EH (cell line): ENCODE data around the gene ZBTB11.
"Not testable (repeated sequence)": the region's sequence is repeated elsewhere in the genome, so short reads cannot be mapped to it uniquely, and the experiment has no call there.

ENCODE experiments used
- DNase-seq: peaks from one replicate; pipeline ENCODE4 v3.0.0-alpha.2; 2015; ENCODE audit warnings: low read depth

Gene ZBTB11

DNA sequence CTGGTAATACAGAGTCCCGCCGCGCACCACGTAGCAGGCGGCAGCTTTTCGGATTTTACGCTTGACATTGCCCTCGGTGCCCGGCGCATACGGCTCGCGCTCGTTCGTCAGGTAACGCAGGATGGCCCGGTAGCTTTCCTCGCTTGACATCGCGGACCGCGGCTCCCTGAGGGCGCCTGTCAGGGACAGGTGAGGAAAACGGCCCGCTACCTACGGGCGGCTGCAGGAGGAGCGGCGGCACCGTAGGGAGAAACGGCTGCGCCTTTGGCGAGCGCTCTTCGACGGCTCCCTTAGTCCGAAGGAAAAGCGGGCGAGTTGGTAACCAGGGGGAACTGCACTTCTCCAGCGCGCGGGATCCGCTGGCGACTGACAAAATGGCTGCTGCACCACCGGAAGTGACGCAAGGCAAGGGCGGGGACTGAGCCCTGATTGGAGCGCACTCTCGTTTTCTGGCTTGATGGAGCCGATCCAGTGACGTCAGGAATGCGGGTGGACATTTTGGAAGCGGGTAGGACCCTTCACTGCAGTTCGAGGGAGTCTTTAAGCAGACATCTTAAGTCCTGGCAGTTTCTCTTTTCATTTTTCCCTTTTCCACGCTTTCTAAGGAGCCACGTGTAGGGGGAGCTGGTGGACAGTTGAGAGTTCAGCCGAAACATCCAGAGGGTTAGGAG is at the start of gene ZBTB11:
ZBTB11 (minus strand) TSS at position 368 of the 671 bp plus-strand sequence; CDS start at position 150, 218 bp downstream.
- DNase-seq: peak; percentile 100

- no peak for DNase-seq
Measured at GRCh38 chr3:101725890-101726275, 49.0 kb upstream of the ZBTB11 start.

DNA sequence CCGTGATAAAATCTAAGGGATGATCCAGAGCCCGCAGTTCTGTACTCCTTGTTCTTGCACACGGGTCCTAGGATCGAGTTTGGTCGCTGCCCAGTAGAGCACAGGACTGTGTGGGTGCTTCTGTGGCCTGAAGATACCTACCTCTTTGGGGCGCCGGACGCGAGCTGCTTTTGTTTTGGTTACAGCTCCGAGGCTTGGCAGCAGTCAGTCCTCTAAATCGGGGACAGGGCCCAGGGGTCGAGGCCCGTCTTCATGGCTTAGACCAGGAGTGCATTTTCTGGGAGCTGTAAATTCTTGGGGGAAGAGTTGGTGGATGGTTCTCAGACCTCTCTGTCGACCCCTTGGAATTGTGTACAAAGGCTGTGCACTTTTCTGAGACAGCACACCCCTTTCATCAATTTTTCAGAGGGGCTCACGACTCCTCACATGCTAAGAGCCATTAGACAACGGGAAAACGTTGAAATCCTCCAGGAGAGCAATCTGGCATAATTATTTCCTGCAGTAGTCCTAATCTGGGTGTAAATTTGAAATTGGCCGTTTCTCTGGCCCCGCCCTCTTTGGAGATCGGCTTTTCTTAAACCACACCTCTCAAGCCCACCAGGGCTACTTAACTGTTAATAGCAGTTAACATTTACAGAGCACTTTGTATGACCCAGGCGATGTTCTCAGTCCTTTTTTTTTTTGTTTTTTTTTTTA is 48.4 kb upstream of the ZBTB11 start:
- peak; percentile 41 for DNase-seq

GRCh38 chr3:101724329-101725193 is 47.6 kb upstream of the ZBTB11 start, which contains the start of gene CEP97:
Gene CEP97, plus strand, starts transcription at chr3:101724614. Its CDS starts 63 bp downstream, at chr3:101724677.
- peak; percentile 92 for DNase-seq

DNA sequence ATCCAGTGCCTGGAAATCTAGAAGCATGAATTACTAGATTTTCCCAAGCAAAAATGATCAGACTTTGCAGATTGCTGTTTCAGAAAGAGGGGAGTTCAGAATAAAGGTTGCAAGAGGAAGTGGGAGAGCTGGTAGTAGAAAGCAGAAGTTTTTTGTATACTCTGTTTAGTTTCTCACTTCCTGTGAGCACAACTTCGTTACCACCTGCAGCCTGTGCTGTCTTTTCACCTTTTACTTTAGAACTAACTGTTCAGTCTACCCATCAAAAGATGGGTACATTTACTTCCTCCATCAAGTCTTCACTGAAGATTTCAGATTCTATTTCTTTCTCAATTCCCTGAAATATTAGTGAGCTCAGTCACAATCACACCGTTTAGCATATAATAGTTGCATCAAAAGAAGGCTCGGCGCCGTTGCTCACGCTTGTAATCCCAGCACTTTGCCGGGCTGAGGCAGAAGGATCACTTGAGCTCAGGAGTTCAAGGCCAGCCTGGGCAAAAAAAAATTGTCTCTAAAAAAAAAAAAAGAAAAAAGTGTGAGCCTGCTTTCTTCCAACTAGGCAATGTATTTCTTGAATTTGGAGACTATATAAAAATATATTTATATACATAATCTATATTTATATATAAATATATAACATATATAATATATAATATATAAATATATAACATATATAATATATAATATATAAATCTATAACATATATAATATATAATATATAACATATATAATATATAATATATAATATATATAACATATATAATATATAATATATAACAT is 45.7 kb upstream of the ZBTB11 start:
- no peak for DNase-seq

GRCh38 chr3:101720851-101721840 is 44.2 kb upstream of the ZBTB11 start:
- peak; percentile 46 for DNase-seq

DNA sequence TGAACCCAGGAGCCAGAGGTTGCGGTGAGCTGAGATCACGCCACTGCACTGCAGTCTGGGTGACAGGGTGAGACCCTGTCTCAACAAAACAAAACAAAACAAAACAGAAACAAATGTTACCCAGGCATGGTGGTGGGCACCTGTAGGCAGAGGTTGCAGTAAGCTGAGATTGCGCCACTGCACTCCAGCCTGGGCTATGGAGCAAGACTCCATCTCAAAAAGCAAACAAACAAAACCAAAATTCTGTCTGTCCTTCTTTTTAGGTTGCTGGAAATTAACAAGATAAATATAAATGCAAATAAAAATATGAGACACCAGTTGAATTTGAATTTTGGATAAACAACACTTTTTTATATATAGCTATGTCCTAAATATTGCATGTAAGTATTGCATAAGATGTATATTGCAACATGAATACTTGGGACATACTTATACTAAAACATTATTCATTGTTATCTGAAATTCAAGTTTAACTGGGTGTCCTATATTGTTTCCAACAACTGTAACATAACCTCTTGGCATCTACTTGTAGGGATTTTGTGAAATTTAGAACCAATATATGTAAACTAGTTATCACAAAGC is 42.8 kb upstream of the ZBTB11 start:
- no peak for DNase-seq

DNA sequence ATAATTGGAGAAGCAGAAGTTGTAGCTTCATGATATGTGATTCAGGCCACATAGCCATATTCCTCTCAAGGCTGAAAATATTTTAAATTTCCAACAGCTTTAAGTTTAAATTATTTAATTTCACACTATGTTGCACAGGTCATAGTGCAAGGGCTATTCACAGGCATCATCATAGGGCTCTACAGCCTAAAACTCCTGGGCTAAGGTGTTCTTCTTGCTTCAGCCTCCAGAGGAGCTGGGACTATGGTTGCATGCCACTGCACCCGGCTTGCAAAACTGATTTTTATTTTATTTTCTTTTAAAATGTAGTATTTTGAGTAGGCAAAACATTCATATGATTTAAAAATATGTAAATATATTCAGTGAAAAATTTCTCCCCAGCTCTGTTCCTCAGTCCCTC is 41.5 kb upstream of the ZBTB11 start:
- DNase-seq: no peak

DNA sequence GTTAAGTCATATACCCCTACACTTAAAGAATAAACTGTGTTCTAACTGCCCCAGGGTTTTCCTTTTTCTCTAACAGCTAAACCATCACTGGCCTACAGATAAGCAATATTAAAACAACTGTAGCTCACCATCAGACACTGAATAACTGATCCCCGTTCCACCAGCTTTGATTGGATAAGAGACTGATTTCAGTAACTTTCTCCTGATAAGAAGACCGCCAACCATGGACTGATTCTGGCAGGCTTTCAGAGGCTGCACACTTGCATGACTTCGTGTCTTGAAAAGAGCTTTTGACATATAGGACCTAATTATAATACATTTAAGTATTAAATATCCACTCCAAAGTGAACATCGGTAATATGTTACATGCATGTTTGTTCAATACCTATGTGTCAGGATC is 32.2 kb upstream of the ZBTB11 start:
- no peak for DNase-seq

DNA sequence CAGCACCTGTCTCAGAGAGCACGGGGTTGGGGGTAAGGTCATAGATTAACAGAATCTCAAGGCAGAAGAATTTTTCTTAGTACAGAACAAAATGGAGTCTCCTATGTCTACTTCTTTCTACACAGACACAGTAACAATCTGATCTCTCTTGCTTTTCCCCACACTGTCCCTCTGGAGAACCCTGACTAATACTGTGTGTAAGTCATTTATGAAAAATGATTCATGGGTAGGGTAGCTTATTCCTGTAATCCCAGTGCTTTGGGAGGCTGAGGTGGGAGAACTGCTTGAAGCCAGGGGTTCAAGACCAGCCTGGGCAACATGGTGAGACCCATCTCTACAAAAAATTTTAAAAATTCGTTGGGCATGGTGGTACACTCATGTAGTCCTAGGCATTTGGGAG is 27.7 kb upstream of the ZBTB11 start:
- not testable (repeated sequence) for DNase-seq

GRCh38 chr3:101703169-101703568 is 26.2 kb upstream of the ZBTB11 start:
- no peak for DNase-seq

DNA sequence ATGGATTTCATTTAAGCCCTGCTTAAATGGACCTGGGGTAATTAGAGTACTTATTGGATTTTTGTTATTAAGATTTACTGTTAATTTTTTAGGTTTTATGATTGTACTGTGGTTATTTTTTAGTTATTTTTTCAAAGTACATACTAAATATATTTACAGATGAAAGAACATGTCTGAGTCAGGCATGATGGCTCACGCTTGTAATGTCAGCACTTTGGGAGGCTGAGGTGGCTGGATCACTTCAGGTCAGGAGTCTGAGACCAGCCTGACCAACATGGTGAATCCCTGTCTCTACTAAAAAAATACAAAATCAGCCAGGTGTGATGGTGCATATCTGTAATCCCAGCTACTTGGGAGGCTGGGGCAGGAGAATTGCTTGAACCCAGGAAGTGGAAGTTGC is 25.8 kb upstream of the ZBTB11 start:
- DNase-seq: no peak

DNA sequence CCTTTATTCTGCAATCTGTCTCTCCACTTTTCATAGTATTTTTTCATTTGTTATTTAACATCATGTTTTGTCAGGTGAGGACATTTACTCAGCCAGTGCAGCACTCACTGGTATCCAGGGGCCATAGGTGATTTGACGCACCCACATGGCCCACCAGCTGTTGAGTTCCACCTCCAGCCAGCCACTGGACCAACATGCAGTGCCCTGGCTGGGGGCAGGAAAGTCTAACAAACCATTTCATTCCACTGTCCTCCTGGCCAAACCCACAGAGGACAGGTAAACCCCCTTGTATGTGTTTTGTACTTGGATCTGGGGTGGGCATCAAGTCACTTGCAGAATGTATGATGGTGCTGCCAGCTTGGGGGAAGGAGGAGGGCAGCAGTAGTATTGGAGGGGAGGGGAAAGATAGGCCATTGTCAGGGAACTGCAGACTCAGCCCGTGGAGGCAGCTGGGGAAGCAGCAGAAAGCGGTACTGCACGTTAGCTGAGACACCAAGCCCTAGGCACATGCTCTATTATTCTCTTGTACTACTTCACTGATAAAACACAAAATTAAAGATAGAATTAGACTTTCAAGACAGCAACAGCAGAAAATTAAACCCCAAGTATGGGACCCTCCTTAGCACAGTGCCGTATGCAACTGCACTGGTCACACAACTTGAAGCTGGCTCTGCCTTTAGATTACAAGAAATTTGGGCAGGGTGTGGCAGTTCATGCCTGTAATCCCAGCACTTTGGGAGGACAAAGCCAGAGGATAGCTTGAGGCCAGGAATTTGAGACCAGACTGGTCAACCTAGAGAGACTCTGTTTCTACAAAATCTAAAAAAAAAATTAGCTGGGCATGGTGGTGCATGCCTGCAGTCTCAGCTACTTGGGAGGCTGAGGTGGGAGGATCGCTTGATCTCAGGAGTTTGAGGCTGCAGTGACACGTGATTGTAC is 25.0 kb upstream of the ZBTB11 start:
- DNase-seq: no peak

DNA sequence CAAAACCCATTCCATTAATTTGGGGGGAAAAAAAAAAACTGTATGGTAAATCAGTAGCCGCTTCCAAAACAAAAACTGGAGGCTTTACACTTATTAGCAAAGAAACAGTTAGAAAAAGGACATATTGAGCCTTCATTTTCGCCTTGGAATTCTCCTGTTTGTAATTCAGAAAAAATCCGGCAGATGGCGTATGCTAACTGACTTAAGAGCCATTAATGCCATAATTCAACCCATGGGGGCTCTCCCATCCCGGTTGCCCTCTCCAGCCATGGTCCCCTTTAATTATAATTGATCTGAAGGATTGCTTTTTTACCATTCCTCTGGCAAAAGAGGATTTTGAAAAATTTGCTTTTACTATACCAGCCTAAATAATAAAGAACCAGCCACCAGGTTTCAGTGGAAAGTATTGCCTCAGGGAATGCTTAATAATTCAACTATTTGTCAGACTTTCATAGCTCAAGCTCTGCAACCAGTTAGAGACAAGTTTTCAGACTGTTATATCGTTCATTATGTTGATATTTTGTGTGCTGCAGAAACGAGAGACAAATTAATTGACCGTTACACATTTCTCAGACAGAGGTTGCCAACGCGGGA is 18.9 kb upstream of the ZBTB11 start:
- peak; percentile 68 for DNase-seq

- not testable (repeated sequence) for DNase-seq
Measured at GRCh38 chr3:101694836-101695235, 17.9 kb upstream of the ZBTB11 start.

DNA sequence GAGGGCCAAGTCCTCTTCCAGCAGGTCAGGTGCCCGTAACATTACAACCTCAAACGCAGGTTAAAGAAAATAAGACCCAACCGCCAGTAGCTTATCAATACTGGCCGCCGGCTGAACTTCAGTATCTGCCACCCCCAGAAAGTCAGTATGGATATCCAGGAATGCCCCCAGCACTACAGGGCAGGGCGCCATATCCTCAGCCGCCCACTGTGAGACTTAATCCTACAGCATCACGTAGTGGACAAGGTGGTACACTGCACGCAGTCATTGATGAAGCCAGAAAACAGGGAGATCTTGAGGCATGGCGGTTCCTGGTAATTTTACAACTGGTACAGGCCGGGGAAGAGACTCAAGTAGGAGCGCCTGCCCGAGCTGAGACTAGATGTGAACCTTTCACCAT is 16.6 kb upstream of the ZBTB11 start:
- peak; percentile 67 for DNase-seq

- not testable (repeated sequence) for DNase-seq
Measured at GRCh38 chr3:101691685-101692671, 15.0 kb upstream of the ZBTB11 start.
